GM18951 (cell line): ENCODE measurements around the gene ARMC10.
"Not testable (repeated sequence)": the region's sequence is repeated elsewhere in the genome, so short reads cannot be mapped to it uniquely, and the experiment has no call there.

Experiments used
- POLR2A ChIP-seq: IDR thresholded peaks from 4 replicates; pipeline ENCODE4 v1.6.1; 2011; ENCODE audit warnings: mild to moderate bottlenecking; ENCODE audit not compliant: insufficient read length, insufficient read depth; ENCODE audit errors: extremely low read depth
- in situ Hi-C: fragments of 300-500 bp; cut with MboI; formaldehyde crosslinking; loops from one replicate; pipeline ENCODE4 v1.12.0; 2022; ENCODE audit warnings: low sequenced_read_pairs, mixed read lengths, inconsistent platforms; ENCODE audit not compliant: unreplicated experiment

The ARMC10 gene

GRCh38 chr7:103065667-103066066 is 9.3 kb upstream of the ARMC10 start:
- TF ChIP-seq POLR2A = no peak
- in situ Hi-C loops = no loop called here

DNA sequence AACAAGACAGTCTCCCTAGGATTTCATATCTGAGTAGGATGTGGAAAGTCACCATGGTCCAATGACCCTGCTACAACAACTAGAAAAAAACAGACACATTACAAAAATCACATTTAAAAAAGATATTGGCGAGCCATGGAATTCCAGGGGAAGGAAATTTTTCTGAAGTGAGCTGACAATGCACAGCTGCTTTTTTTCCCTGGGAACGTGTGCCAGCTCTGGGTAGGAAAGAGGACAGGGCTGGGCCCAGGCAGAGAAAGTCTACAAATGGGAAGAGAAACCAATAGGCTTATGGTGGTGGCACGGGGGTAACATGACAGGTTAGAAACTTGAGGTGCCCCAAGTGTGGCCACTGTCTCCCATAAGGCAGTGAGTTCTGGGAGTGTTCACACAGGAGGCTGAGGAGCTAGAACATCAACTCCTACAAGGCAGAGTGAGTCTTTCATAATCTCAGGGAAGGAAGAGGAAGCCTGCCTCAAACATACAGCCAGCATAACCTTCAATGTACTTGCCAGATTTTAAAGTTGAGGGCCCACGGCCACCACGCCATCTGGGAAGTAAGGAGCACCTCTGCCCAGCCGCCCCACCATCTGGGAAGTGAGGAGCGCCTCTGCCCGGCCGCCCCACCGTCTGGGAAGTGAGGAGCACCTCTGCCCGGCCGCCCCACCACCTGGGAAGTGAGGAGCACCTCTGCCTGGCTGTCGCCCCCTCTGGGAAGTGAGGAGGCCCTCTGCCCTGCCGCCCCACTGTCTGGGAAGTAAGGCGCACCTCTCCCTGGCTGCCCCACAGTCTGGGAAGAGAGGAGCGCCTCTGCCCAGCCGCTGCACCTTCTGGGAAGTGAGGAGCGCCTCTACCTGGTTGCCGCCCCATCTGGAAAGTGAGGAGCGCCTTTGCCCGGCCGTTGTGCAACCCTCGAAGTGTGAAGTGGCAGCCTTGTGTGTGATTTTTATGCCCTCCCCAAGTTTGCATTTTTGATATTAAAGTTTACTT is 6.2 kb upstream of the ARMC10 start:
- in situ Hi-C loops = no loop called here
- no peak for TF ChIP-seq POLR2A

GRCh38 chr7:103071000-103071399 is 3.9 kb upstream of the ARMC10 start:
- in situ Hi-C loops = no loop called here
- no peak for TF ChIP-seq POLR2A

GRCh38 chr7:103073989-103074518 is 886 bp upstream of the ARMC10 start:
- in situ Hi-C loops = no loop called here
- TF ChIP-seq POLR2A = no peak

- in situ Hi-C loops = no loop called here
- TF ChIP-seq POLR2A = no peak
Observed at GRCh38 chr7:103075337-103075918, 488 bp downstream of the ARMC10 start.

DNA sequence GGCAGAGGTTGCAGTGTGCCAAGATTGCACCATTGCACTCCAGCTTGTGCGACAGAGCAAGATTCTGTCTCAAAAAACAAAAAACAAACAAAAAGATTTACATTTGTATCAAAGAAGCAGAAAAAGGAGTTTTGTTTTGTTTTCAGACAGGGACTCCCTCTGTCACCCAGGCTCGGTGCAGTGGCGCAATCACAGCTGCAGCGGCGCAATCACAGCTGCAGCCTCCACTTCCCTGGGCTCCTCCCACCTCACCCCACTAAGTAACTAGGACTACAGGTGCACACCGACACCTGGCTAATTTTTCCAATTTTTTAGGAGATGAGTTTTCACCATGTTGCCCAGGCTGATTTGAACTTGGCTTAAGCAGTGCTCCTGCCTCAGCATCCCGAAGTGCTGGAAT is 1.8 kb downstream of the ARMC10 start:
- in situ Hi-C loops = no loop called here
- no peak for TF ChIP-seq POLR2A

DNA sequence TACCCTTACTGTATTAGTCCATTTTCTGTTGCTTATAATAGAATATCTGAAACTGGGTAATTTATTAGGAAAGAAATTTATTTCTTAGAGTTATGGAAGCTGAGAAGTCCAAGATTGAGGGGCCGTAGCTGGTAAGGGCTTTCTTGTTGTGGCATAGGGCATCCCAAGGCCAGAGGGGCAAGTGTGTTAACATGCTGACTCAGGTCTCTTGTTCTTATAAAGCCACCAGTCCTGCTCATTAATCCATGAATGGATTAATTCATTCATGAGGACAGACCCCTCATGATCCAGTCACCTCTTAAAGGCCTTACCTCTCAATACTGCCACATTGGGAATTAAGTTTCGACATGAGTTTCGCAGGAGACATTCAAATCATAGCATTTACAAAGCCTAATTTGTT is 2.4 kb downstream of the ARMC10 start:
- no peak for TF ChIP-seq POLR2A
- in situ Hi-C loops = no loop called here

DNA sequence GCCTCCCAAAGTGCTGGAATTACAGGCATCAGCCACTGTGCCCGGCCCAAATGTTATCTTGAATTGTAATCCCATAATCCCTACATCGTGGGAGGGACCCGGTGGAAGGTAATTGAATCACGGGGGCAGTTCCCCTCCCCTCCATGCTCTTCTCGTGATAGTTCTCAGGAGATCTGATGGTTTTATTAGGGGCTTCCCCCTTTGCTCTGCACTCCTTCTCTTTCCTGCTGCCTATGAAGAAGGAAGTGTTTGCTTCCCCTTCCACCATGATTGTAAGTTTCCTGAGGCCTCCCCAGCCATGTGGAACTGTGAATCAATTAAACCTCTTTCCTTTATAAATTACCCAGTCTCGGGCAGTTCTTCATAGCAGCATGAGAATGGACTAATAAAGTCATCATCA is 3.3 kb downstream of the ARMC10 start:
- in situ Hi-C loops = not testable (repeated sequence)

DNA sequence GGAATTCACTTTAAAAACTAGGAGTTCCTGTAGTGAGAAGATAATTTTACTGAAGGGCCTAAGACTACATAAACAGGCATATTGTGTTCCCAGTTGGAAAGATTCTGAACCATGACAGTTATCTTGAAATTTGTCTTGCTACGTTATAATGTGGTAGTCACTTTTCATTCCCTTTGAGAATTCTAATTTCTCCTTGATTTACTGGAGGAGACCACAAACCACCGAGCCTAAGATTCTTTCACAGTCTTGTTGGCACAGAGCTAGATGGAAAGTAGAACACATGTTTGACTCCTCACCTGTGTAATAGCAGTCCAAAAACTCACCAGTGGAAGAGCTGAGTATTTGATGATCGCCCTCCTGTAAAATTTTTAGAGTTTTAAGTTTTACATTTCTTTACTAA is 4.9 kb downstream of the ARMC10 start:
- TF ChIP-seq POLR2A = no peak
- in situ Hi-C loops = no loop called here

DNA sequence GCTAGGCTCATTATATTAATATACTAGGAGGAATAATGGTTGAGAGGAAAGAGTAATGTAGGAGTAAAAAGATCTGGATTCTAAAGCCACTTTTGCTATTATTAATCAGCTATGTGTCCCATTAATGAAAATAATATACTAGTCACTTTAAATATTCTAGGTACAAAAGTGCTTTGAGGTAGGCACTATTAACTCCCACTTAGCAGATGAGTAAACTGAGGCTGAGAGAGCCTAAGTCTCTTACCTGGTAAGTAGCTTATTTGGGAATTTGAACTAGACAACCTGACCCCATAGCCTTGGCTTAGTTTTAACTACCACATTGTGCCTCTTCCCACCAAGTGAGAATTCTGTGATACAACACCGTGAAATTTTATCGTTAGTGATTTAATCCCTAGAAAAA is 6.0 kb downstream of the ARMC10 start:
- in situ Hi-C loops = no loop called here
- no peak for TF ChIP-seq POLR2A

- TF ChIP-seq POLR2A = no peak
Observed at GRCh38 chr7:103082497-103082896, 7.6 kb downstream of the ARMC10 start.

DNA sequence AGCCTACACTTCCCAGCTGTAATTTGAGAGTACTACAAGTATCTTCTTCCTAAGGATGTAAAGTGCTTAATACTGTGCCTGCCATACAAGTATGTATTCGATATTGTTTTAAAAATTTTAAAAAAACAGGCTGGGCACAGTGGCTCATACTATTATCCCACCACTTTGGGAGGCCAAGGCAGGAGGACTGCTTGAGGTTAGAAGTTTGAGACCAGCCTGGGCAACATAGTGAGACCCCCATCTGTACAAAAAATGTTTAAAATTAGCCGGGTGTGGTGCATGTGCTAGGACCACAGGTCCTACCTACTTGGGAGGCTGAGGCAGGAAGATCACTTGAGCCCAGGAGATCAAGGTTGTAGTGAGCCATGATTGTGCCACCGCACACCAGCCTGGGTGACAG is 8.3 kb downstream of the ARMC10 start:
- TF ChIP-seq POLR2A = no peak
- in situ Hi-C loops = no loop called here

More at GRCh38 chr7:103082497-103082896, 7.6 kb downstream of the ARMC10 start:
- in situ Hi-C loops = no loop called here

- in situ Hi-C loops = not testable (repeated sequence)
Observed at GRCh38 chr7:103092321-103092720, 17.4 kb downstream of the ARMC10 start.

DNA sequence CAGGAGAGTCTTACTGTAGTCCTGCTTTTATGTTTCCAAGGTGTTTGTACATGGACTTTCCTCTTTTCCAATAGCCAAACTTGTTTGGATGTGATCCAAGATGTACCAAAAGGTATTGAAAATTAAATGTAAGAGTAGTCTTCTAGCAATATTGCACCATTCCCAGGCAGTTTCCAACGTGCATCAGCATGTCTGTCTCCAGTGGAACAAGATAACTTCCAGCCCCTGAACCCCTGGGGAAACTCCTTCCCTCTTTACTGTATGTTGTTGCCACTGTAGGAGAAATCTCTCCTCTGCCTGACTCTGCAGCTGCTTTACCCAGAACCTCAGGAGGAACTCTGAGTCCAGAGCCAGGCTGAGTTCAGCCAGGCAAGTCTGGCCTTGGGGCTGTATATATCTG is 18.5 kb downstream of the ARMC10 start:
- in situ Hi-C loops = no loop called here
- no peak for TF ChIP-seq POLR2A
